OCI-M2 (cell line): ENCODE measurements around the gene BMPR2.
A peak's percentile ranks its signal among the peaks of the same experiment; 100 is the strongest.
"Not testable (repeated sequence)": the region's sequence is repeated elsewhere in the genome, so short reads cannot be mapped to it uniquely, and the experiment has no call there.

Experiments
- DNase-seq: peaks from one replicate; lab custom pipeline; 2025; ENCODE audit not compliant: unreplicated experiment; lab: John Stamatoyannopoulos, UW

Gene BMPR2

GRCh38 chr2:202375609-202376408 is at the start of gene BMPR2:
Gene BMPR2, plus strand, starts transcription at chr2:202376327. Its CDS starts 1,148 bp downstream, at chr2:202377475.
- DNase-seq: peak; percentile 43

- no peak for DNase-seq
Measured at GRCh38 chr2:202327858-202328257, 48.3 kb upstream of the BMPR2 start.

GRCh38 chr2:202335791-202336467 is 40.2 kb upstream of the BMPR2 start:
- DNase-seq: no peak

DNA sequence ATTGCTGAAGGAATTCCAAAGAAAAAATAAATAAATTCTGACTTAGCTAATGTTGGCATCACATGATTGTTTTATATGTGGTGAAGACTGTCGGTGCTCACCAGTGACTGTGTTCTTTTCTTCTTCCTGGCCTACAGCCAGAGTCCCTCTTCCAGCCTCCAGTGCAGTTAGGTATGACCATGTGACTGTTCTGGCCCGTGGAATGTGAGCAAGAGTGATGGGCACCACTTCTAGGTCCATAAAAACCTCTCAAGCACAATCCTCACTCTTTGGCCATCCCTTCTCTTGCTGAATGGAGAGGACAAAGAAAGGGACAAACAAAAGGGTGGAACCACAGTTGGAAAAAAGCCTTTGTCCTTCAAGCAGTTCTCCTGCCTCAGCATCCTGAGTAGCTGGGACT is 39.0 kb upstream of the BMPR2 start:
- DNase-seq: no peak

GRCh38 chr2:202337706-202338346 is 38.3 kb upstream of the BMPR2 start:
- no peak for DNase-seq

- DNase-seq: no peak
Measured at GRCh38 chr2:202339071-202339870, 36.9 kb upstream of the BMPR2 start.

GRCh38 chr2:202344178-202344577 is 31.9 kb upstream of the BMPR2 start:
- DNase-seq: no peak

- DNase-seq: no peak
Measured at GRCh38 chr2:202346180-202346579, 29.9 kb upstream of the BMPR2 start.

- DNase-seq: no peak
Measured at GRCh38 chr2:202353430-202353829, 22.7 kb upstream of the BMPR2 start.

- no peak for DNase-seq
Measured at GRCh38 chr2:202355993-202356505, 20.1 kb upstream of the BMPR2 start.

- not testable (repeated sequence) for DNase-seq
Measured at GRCh38 chr2:202358924-202359323, 17.2 kb upstream of the BMPR2 start.

DNA sequence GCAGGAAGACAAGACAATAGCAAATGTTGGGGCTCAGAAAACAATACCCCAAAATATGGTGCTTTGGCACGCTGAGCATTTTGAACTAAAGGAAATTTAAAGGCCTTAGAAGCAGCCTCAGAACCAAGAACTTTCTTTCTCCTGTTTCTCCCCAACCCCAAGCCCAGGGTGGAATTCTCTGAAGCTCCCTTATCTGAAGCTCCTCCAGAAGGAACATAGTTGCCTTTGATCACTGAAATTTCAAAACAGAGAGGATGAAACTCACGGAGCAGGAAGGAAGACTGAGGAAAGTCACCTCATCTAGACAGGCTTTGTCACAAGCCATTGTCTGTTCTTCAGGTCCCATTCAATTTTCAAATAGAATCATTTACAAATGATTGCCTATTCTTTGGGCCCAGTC is 15.5 kb upstream of the BMPR2 start:
- DNase-seq: no peak

- no peak for DNase-seq
Measured at GRCh38 chr2:202361108-202361507, 15.0 kb upstream of the BMPR2 start.

- no peak for DNase-seq
Measured at GRCh38 chr2:202373490-202373889, 2.6 kb upstream of the BMPR2 start.

GRCh38 chr2:202374383-202374782 is 1.7 kb upstream of the BMPR2 start:
- DNase-seq: not testable (repeated sequence)

DNA sequence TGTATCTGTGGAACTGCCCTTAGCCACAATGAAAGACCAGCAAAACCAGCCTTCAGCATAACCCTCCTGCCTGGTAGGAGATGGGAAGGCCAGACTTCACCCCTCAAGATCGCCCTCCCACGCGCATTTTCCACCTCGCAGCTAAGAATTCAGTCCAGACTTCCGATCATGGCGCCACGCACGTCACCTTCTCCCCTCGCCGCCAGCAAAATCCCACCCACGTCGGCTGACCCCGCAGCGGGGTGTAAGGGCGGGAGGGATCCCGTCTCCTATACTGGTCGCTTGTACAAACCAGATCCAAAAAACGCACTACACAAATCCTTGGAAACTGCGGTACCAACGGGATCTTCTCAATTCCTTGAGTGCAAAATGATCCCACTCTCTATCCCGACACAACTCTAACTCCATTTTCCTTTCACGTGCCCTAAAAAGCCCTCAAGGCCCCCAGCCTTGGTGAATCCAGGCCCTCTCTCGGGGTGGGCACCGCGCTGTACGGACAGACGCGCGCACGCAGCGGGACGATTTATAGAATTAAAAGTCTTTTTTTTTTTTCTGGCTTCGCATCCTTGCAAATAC is 1.0 kb upstream of the BMPR2 start:
- DNase-seq: no peak

DNA sequence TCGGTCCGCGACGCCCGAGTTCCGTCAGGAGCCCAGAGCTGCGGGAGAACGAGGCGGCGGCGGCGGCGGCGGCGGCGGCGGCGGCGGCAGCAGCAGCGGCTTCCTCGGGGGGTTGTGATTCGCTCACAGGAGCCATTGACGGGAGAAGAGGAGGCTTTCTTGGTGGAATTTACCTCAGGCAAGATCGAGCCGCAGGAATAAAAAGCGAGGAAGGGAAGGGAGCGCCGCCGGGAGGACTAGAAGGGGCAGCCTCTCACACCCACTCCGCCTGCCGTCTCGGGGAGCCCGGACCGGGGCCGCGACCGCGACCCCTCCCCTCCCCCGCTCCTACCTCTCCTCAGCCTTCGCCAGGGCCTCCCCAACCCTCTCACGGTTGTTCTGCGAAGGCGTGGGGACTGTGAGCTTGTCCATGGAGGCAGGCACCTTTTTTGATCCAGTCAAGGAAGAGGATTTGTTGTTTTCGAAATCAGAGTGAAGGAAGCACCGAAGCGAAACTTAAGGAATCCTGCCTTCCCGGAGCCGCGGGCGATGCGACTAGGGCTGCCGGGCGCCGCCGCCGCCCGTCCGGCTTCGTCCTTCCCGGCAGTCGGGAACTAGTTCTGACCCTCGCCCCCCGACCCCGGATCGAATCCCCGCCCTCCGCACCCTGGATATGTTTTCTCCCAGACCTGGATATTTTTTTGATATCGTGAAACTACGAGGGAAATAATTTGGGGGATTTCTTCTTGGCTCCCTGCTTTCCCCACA is 506 bp downstream of the BMPR2 start:
- no peak for DNase-seq

DNA sequence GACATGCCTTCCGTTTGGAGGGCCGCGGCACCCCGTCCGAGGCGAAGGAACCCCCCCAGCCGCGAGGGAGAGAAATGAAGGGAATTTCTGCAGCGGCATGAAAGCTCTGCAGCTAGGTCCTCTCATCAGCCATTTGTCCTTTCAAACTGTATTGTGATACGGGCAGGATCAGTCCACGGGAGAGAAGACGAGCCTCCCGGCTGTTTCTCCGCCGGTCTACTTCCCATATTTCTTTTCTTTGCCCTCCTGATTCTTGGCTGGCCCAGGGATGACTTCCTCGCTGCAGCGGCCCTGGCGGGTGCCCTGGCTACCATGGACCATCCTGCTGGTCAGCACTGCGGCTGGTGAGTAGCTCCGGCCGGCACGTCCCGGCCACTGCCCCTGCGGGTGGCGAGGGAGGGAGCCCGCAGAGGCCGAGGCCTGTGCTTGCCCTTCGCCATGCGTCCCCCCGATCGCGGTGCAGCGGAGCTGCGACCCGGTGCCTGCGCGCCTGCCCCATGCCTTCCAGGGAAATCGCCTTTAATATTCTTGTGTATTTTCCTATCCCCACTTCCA is 1.2 kb downstream of the BMPR2 start:
- no peak for DNase-seq

DNA sequence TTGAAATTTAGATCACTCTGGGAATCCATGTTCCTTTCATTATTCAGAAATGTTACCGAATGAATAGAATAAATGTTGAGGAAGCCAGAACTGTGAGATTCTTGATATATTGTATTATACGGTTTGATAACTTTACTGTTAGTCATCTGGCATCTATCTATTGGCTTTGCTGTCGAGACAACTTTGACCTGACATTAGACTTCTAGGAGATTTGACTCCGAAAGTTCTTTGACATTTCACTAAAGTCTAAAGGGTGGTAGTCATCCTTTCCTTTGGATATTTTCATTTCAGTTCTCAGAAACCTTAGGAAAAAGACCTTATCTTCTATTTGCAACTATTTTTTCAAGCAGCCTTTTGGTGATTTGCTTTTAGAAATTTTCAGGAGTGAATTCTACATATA is 1.9 kb downstream of the BMPR2 start:
- DNase-seq: no peak
